ENCODE measurements around the gene SEPSECS.
"Not testable (repeated sequence)": the region's sequence is repeated elsewhere in the genome, so short reads cannot be mapped to it uniquely, and the experiment has no call there.

The SEPSECS gene

GRCh38 chr4:25085671-25086070 lies 74.6 kb downstream of the SEPSECS start:
- H3K4me3 ChIP-seq (ENCODE audit: low read depth, low read length): no peak overlapping the region
- no peak for TF ChIP-seq CTCF (IDR thresholded peaks at IDR 0.05; ENCODE audit: low read depth, low read length)

GRCh38 chr4:25083441-25083840 lies 76.8 kb downstream of the SEPSECS start:
- H3K4me3 ChIP-seq (ENCODE audit: low read depth, low read length): not testable (repeated sequence)

- H3K4me3 ChIP-seq (ENCODE audit: low read depth, low read length): no peak overlapping the region
- no peak for TF ChIP-seq CTCF (IDR thresholded peaks at IDR 0.05; ENCODE audit: low read depth, low read length)
These were observed 78.3 kb downstream of the SEPSECS start for GRCh38 chr4:25081866-25082471.

- TF ChIP-seq CTCF (IDR thresholded peaks at IDR 0.05; ENCODE audit: low read depth, low read length): no peak
- no peak overlapping the region for H3K4me3 ChIP-seq (ENCODE audit: low read depth, low read length)
These were observed 79.7 kb downstream of the SEPSECS start for GRCh38 chr4:25080571-25080970.

GRCh38 chr4:25078523-25078922 lies 81.7 kb downstream of the SEPSECS start:
- TF ChIP-seq CTCF (IDR thresholded peaks at IDR 0.05; ENCODE audit: low read depth, low read length): no peak
- H3K4me3 ChIP-seq (ENCODE audit: low read depth, low read length): no peak overlapping the region

- H3K4me3 ChIP-seq (ENCODE audit: low read depth, low read length): no peak overlapping the region
- TF ChIP-seq CTCF (IDR thresholded peaks at IDR 0.05; ENCODE audit: low read depth, low read length): no peak
These were observed 83.4 kb downstream of the SEPSECS start for GRCh38 chr4:25076625-25077398.

GRCh38 chr4:25075851-25076250 lies 84.4 kb downstream of the SEPSECS start:
- no peak for TF ChIP-seq CTCF (IDR thresholded peaks at IDR 0.05; ENCODE audit: low read depth, low read length)
- no peak overlapping the region for H3K4me3 ChIP-seq (ENCODE audit: low read depth, low read length)

All from WI38 (cell line).